Esophagus squamous epithelium (tissue), 4 donors: ENCODE measurements around the gene TBC1D22B.

Source experiments
- CTCF ChIP-seq, 6 experiments: fragments of 450-650 bp in 4 of 6; fragments of 200-600 bp in 2 of 6; sonication (generic) in 2 of 6; IDR thresholded peaks; one replicate each; pipeline ENCODE4 v1.5.1; 2016 to 2019; ENCODE audit warnings: antibody characterized with exemption in 6 of 6, mild to moderate bottlenecking in 4 of 6, moderate library complexity in 4 of 6
- POLR2A ChIP-seq, 4 donors: fragments of 450-650 bp; IDR thresholded peaks; one replicate each; pipeline ENCODE4 v1.6.1; 2017; ENCODE audit warnings: antibody characterized with exemption in 4 of 4, mild to moderate bottlenecking in 4 of 4, moderate library complexity in 3 of 4

GRCh38 chr6:37368961-37369320 lies 111.4 kb downstream of the TBC1D22B start:
- TF ChIP-seq POLR2A (IDR thresholded peaks at IDR 0.05) (no peak), CTCF (IDR thresholded peaks at IDR 0.05) (no peak)
